Measurements from ENCODE around the gene NUP58. TPM values are rescaled to one million over a fixed set of nuclear protein-coding genes. Genes with fewer than 3 reads are reported as not detected.

The NUP58 gene
- total RNA-seq, 4 donors from 2014 or later, result 33.0 to 142 (median 84.2) TPM

DNA sequence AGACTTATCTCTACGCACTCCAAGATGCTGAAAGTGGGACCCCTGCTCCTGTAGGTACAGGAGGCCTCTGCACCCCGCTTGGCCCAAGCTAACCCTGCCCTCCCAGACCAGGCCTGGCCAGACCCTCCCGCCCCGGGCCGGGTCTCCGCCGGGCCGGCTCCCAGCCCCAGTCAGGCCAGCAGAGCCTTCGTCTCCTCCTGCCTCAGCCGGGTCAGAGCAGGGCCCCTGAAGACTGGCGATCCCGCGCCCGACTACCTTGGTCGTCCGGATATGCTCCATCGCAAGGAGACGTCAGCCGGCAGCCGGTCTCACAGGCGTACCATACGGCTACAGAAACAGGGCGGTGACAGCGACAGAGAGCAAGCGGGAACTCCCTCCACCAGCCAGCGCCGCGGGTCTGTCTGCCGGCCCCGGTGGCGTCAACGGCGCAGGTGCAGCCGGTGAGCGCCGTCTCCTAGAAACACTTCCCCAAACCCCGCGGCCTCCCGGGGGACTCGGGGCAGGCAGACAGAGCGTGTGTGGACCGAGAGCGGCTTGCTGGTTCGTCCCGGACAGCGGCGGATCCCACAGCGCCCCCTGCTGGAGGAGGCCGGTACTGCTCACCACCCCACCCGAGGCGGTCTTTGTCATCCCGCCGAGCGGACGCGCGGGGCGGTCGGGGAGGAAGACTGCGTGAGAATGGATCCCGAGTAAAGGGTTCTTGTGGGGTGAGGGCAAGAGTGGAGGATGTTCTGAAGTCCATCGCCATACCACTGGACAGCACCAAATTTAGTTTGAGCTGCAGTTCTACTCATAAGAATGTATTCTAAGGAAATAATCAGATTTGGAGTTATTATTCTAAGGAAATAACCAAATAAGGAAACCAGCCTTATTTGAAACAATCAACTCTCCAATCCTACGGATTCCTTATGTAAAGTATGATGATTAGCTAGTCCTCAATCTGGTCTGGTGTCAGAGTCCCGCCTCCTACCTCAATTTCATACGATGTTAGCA, 14.2 kb upstream of the NUP58 start, which contains the start of gene MTMR6:
Gene MTMR6, minus strand, starts transcription at position 520 of the 993 bp plus-strand sequence. Its CDS starts 241 bp downstream, at position 279.
- Histone ChIP-seq H3K9me3 (no peaks in the 10 kb centered on the region), H3K36me3 (no peaks in the 10 kb centered on the region), H3K27ac (peak within 1 kb of the TSS; percentile 90 to 91 (median 90)), H3K27me3 (peaks cover 28% of the 10 kb centered on the region), H3K4me1 (peaks cover 4 to 26% (median 6%) of the 10 kb centered on the region in 4 donors), H3K4me3 (peak within 1 kb of the TSS; percentile 68 to 88 (median 74))
- intact Hi-C loops (cut with DNase I; ENCODE audit: low total_unique reads), result no loop called here
- 2 to 5% methylated on average over 17 to 65 of the region's 65 CpGs for WGBS, 2 donors (ENCODE audit: low coverage in 1 of 2)
- TF ChIP-seq POLR2A (IDR thresholded peaks at IDR 0.05) (peak; percentile 77), POLR2AphosphoS5 (IDR thresholded peaks at IDR 0.05) (peak; percentile 59 to 86 (median 79)), EP300 (IDR thresholded peaks at IDR 0.05; ENCODE audit: low read depth) (no peak)
- TF ChIP-seq, protein P1, sequence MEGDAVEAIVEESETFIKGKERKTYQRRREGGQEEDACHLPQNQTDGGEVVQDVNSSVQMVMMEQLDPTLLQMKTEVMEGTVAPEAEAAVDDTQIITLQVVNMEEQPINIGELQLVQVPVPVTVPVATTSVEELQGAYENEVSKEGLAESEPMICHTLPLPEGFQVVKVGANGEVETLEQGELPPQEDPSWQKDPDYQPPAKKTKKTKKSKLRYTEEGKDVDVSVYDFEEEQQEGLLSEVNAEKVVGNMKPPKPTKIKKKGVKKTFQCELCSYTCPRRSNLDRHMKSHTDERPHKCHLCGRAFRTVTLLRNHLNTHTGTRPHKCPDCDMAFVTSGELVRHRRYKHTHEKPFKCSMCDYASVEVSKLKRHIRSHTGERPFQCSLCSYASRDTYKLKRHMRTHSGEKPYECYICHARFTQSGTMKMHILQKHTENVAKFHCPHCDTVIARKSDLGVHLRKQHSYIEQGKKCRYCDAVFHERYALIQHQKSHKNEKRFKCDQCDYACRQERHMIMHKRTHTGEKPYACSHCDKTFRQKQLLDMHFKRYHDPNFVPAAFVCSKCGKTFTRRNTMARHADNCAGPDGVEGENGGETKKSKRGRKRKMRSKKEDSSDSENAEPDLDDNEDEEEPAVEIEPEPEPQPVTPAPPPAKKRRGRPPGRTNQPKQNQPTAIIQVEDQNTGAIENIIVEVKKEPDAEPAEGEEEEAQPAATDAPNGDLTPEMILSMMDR (IDR thresholded peaks at IDR 0.05), result peak; percentile 100
- in situ Hi-C loops (cut with MboI; ENCODE audit: low pct_ligation_motif_present in 1 of 4, low pct_unique_long_range_greater_than_20kb in 1 of 4, low sequenced_read_pairs in 3 of 4), result loop anchor here in 1 of 4 donors (25.0 kb wide), 1 partner anchor 900 kb away; no protein-coding TSS in a partner anchor
- DNase-seq, result peak; percentile 94

DNA sequence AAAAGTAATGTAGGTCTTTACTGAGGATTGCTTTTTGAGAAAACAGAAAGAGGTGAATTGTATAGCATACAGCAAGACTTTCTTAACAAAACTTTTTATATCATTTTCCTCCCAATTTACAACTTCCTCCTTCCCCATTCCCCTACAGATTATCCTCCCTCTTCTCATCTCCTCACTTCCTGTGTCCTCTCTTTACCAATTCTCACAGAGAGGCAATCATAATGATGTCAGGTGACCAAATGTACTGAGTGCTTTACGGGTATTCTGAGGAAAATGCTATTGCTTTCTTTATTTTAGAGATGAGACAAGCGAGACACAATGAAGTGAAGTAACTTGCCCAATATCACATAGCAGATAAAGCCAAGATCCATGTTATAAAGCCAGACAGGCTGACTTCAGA, 12.5 kb upstream of the NUP58 start:
- Histone ChIP-seq H3K27ac (no peak overlapping the region), H3K36me3 (no peaks in the 10 kb centered on the region), H3K9me3 (no peaks in the 10 kb centered on the region), H3K4me1 (peaks cover 4 to 26% (median 6%) of the 10 kb centered on the region in 4 donors), H3K27me3 (peaks cover 28% of the 10 kb centered on the region), H3K4me3 (no peak overlapping the region)
- TF ChIP-seq EP300 (IDR thresholded peaks at IDR 0.05; ENCODE audit: low read depth) (no peak), POLR2AphosphoS5 (IDR thresholded peaks at IDR 0.05) (no peak), POLR2A (IDR thresholded peaks at IDR 0.05) (no peak)
- TF ChIP-seq, protein P1 (IDR thresholded peaks at IDR 0.05), result no peak
- intact Hi-C loops (cut with DNase I; ENCODE audit: low total_unique reads), result no loop called here
- DNase-seq, result no peak
- WGBS, 2 donors (ENCODE audit: low coverage in 1 of 2), result 55 to 78% methylated on average over 1 to 2 of the region's 2 CpGs
- in situ Hi-C loops (cut with MboI; ENCODE audit: low pct_ligation_motif_present in 1 of 4, low pct_unique_long_range_greater_than_20kb in 1 of 4, low sequenced_read_pairs in 3 of 4), result loop anchor here in 1 of 4 donors (25.0 kb wide), 1 partner anchor 898 kb away; no protein-coding TSS in a partner anchor

DNA sequence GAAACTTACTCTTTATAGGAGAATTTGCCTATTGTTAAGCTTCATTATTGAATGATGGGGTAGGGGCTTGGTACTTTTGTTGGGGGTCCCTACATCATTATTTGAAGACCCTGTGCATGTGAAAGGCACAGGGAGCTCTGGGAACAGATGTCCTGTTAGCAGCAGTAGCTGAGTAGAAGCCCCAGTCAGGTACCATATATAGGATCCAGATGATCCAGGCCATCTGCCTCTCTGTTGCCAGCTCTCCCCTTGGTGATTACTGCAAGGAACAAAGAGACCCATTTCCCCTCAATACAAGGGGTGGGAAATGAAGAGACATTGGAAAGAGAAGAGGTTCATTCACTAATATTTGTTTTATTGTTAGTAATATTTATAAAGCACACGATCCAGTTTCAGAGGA, 9.7 kb upstream of the NUP58 start:
- in situ Hi-C loops (cut with MboI; ENCODE audit: low pct_ligation_motif_present in 1 of 4, low pct_unique_long_range_greater_than_20kb in 1 of 4, low sequenced_read_pairs in 3 of 4), result loop anchor here in 1 of 4 donors (25.0 kb wide), 1 partner anchor 896 kb away; no protein-coding TSS in a partner anchor
- Histone ChIP-seq H3K27me3 (peaks cover 40% of the 10 kb centered on the region), H3K4me3 (no peak overlapping the region), H3K27ac (no peak overlapping the region), H3K36me3 (no peaks in the 10 kb centered on the region), H3K9me3 (no peaks in the 10 kb centered on the region), H3K4me1 (peaks cover 0 to 4% (median 2%) of the 10 kb centered on the region in 4 donors)
- intact Hi-C loops (cut with DNase I; ENCODE audit: low total_unique reads), result no loop called here
- WGBS, 2 donors (ENCODE audit: low coverage in 1 of 2), result 30 to 42% methylated on average over 1 of the region's 1 CpG
- TF ChIP-seq EP300 (IDR thresholded peaks at IDR 0.05; ENCODE audit: low read depth) (no peak), POLR2AphosphoS5 (IDR thresholded peaks at IDR 0.05) (no peak), POLR2A (IDR thresholded peaks at IDR 0.05) (no peak)
- TF ChIP-seq, protein P1 (IDR thresholded peaks at IDR 0.05), result no peak
- no peak for DNase-seq

DNA sequence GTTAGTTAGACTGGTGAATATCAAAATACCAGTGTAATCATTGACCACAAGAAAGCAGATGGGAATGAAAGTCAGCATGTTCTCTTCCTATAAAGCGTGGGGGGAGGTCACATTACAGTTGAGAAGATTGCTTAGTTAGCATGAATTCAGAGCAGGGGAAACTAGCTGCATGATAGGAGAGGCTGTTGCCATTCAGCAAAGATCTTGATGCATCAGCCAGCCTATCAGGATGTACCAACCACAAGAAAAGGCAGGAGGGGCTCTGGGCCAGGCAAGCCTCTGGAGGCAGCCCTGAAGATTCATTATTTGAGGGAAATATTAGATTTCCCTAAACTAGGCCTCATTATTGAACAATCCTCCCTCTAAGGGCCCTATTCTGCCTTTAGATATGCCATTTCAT, 9.1 kb upstream of the NUP58 start:
- in situ Hi-C loops (cut with MboI; ENCODE audit: low pct_ligation_motif_present in 1 of 4, low pct_unique_long_range_greater_than_20kb in 1 of 4, low sequenced_read_pairs in 3 of 4), result loop anchor here in 1 of 4 donors (25.0 kb wide), 1 partner anchor 895 kb away; no protein-coding TSS in a partner anchor
- Histone ChIP-seq H3K27ac (no peak overlapping the region), H3K36me3 (no peaks in the 10 kb centered on the region), H3K4me3 (no peak overlapping the region), H3K27me3 (peaks cover 46% of the 10 kb centered on the region), H3K4me1 (peaks cover 0 to 4% (median 2%) of the 10 kb centered on the region in 4 donors), H3K9me3 (no peaks in the 10 kb centered on the region)
- TF ChIP-seq, protein P1 (IDR thresholded peaks at IDR 0.05), result no peak
- no peak for TF ChIP-seq POLR2A (IDR thresholded peaks at IDR 0.05)
- no peak for TF ChIP-seq EP300 (IDR thresholded peaks at IDR 0.05; ENCODE audit: low read depth)
- TF ChIP-seq POLR2AphosphoS5 (IDR thresholded peaks at IDR 0.05), result no peak
- WGBS, 2 donors (ENCODE audit: low coverage in 1 of 2), result 29 to 44% methylated on average over 1 of the region's 1 CpG
- DNase-seq, result no peak
- intact Hi-C loops (cut with DNase I; ENCODE audit: low total_unique reads), result no loop called here
